GM12878 (cell line): Measurements from ENCODE around the gene CORO7.

Experiments used
- BRCA1 ChIP-seq: IDR thresholded peaks from 2 replicates; pipeline ENCODE4 v1.6.1; 2011; ENCODE audit warnings: low read depth, low read length, improper control_type of control experiment
- CTCF ChIP-seq, 3 experiments: IDR thresholded peaks in 2 of 3; conservative IDR thresholded peaks in 1 of 3; 2 replicates each; pipeline ENCODE4 v1.5.1; 2011; ENCODE audit warnings: low read depth in 3 of 3, low read length in 3 of 3, mild to moderate bottlenecking in 3 of 3, control low read depth in 2 of 3, moderate library complexity in 2 of 3, inconsistent platforms in 1 of 3, mixed read lengths in 1 of 3; ENCODE audit not compliant: control insufficient read depth in 2 of 3, insufficient read depth in 1 of 3; ENCODE audit errors: extremely low read depth in 1 of 3
- GABPA ChIP-seq: IDR thresholded peaks from 2 replicates; pipeline ENCODE4 v1.6.1; 2014; ENCODE audit warnings: antibody characterized with exemption, low read depth, mild to moderate bottlenecking, inconsistent platforms
- MAX ChIP-seq: IDR thresholded peaks from 2 replicates; pipeline ENCODE4 v1.6.1; 2012; ENCODE audit warnings: low read depth, low read length, improper control_type of control experiment
- POLR2AphosphoS5 ChIP-seq: IDR thresholded peaks from 2 replicates; pipeline ENCODE4 v1.6.1; 2011; ENCODE audit warnings: mild to moderate bottlenecking, low read length, inconsistent platforms
- ZNF384 ChIP-seq: IDR thresholded peaks from 2 replicates; pipeline ENCODE4 v1.6.1; 2012; ENCODE audit warnings: low read depth, mild to moderate bottlenecking, low read length, improper control_type of control experiment, borderline replicate concordance

- TF ChIP-seq POLR2AphosphoS5 = no peak
- no peak for TF ChIP-seq CTCF (IDR thresholded peaks at IDR 0.05 in 2 of 3, conservative IDR thresholded peaks at IDR 0.05 in 1 of 3; ENCODE audit: control insufficient read depth in 2 of 3, extremely low read depth in 1 of 3, insufficient read depth in 1 of 3, low read depth in 3 of 3, low read length in 3 of 3)
- TF ChIP-seq ZNF384 = no peak
- TF ChIP-seq GABPA = no peak
- no peak for TF ChIP-seq MAX
- no peak for TF ChIP-seq BRCA1
These were observed 39.4 kb downstream of the CORO7 start for GRCh38 chr16:4376893-4377572.
